HEK293 (cell line): ENCODE results near the gene DOK1.

ENCODE experiments used
- ATF2 ChIP-seq: fragments of 450-650 bp; formaldehyde crosslinking; IDR thresholded peaks from 2 replicates; pipeline ENCODE4 v1.5.1; 2016; ENCODE audit warnings: missing biosample characterization, missing genetic modification characterization, low read depth
- EGR2 ChIP-seq: fragments of 450-650 bp; formaldehyde crosslinking; IDR thresholded peaks from 2 replicates; pipeline ENCODE4 v1.5.1; 2016; ENCODE audit warnings: low read depth, missing biosample characterization, missing genetic modification characterization
- GFI1B ChIP-seq: fragments of 450-650 bp; formaldehyde crosslinking; IDR thresholded peaks from 2 replicates; pipeline ENCODE4 v1.5.1; 2016; ENCODE audit warnings: missing biosample characterization, missing genetic modification characterization
- HOXD13 ChIP-seq: sonication (generic); formaldehyde crosslinking; IDR thresholded peaks from 2 replicates; pipeline ENCODE4 v1.8.0; 2022; ENCODE audit warnings: missing genetic modification reagents, borderline replicate concordance
- KLF10 ChIP-seq: fragments of 450-650 bp; IDR thresholded peaks from 2 replicates; pipeline ENCODE4 v1.5.1; 2018; ENCODE audit warnings: missing biosample characterization, mild to moderate bottlenecking, missing genetic modification characterization
- KLF7 ChIP-seq: fragments of 450-650 bp; formaldehyde crosslinking; IDR thresholded peaks from 2 replicates; pipeline ENCODE4 v1.5.1; 2016; ENCODE audit warnings: missing biosample characterization, missing genetic modification characterization, borderline replicate concordance
- KLF8 ChIP-seq: fragments of 450-650 bp; formaldehyde crosslinking; IDR thresholded peaks from 2 replicates; pipeline ENCODE4 v1.5.1; 2016; ENCODE audit warnings: missing biosample characterization, missing genetic modification characterization
- REST ChIP-seq: fragments of 450-650 bp; formaldehyde crosslinking; IDR thresholded peaks from 2 replicates; pipeline ENCODE4 v1.5.1; 2016; ENCODE audit warnings: missing biosample characterization, missing genetic modification characterization
- YY1 ChIP-seq: fragments of 450-650 bp; formaldehyde crosslinking; IDR thresholded peaks from 2 replicates; pipeline ENCODE4 v1.5.1; 2018; ENCODE audit warnings: missing biosample characterization, missing genetic modification characterization
- ZBTB1 ChIP-seq: fragments of 450-650 bp; formaldehyde crosslinking; IDR thresholded peaks from 2 replicates; pipeline ENCODE4 v1.5.1; 2016; ENCODE audit warnings: missing biosample characterization, missing genetic modification characterization
- ZBTB20 ChIP-seq: fragments of 450-650 bp; formaldehyde crosslinking; IDR thresholded peaks from 2 replicates; pipeline ENCODE4 v1.5.1; 2016; ENCODE audit warnings: missing biosample characterization, missing genetic modification characterization
- ZBTB6 ChIP-seq: fragments of 450-650 bp; formaldehyde crosslinking; IDR thresholded peaks from 2 replicates; pipeline ENCODE4 v1.5.1; 2017; ENCODE audit warnings: missing biosample characterization, missing genetic modification characterization
- ZFHX2 ChIP-seq: fragments of 450-650 bp; formaldehyde crosslinking; conservative IDR thresholded peaks from 2 replicates; pipeline ENCODE4 v1.5.1; 2016; ENCODE audit warnings: missing biosample characterization, missing genetic modification characterization
- ZFP37 ChIP-seq: fragments of 450-650 bp; formaldehyde crosslinking; IDR thresholded peaks from 2 replicates; pipeline ENCODE4 v1.5.1; 2016; ENCODE audit warnings: missing biosample characterization, missing genetic modification characterization
- ZNF148 ChIP-seq: fragments of 450-650 bp; formaldehyde crosslinking; IDR thresholded peaks from 2 replicates; pipeline ENCODE4 v1.5.0; 2017; ENCODE audit warnings: missing biosample characterization, missing genetic modification characterization, borderline replicate concordance
- ZNF202 ChIP-seq: fragments of 450-650 bp; formaldehyde crosslinking; IDR thresholded peaks from 2 replicates; pipeline ENCODE4 v1.5.1; 2016; ENCODE audit warnings: missing biosample characterization, missing genetic modification characterization, borderline replicate concordance
- ZNF248 ChIP-seq: fragments of 450-650 bp; formaldehyde crosslinking; IDR thresholded peaks from 2 replicates; pipeline ENCODE4 v1.5.1; 2017; ENCODE audit warnings: missing biosample characterization, missing genetic modification characterization
- ZNF335 ChIP-seq: fragments of 450-650 bp; formaldehyde crosslinking; conservative IDR thresholded peaks from 2 replicates; pipeline ENCODE4 v1.5.1; 2016; ENCODE audit warnings: missing biosample characterization, missing genetic modification characterization
- ZNF394 ChIP-seq: fragments of 450-650 bp; formaldehyde crosslinking; IDR thresholded peaks from 2 replicates; pipeline ENCODE4 v1.5.1; 2016; ENCODE audit warnings: missing biosample characterization, missing genetic modification characterization, mild to moderate bottlenecking, moderate library complexity, borderline replicate concordance
- ZNF48 ChIP-seq: fragments of 450-650 bp; formaldehyde crosslinking; IDR thresholded peaks from 2 replicates; pipeline ENCODE4 v1.5.1; 2016; ENCODE audit warnings: missing biosample characterization, missing genetic modification characterization
- ZNF529 ChIP-seq: fragments of 450-650 bp; formaldehyde crosslinking; IDR thresholded peaks from 2 replicates; pipeline ENCODE4 v1.5.1; 2017; ENCODE audit warnings: missing genetic modification characterization, missing biosample characterization; ENCODE audit not compliant: insufficient replicate concordance
- ZNF571 ChIP-seq: fragments of 450-650 bp; formaldehyde crosslinking; IDR thresholded peaks from 2 replicates; pipeline ENCODE4 v1.5.0; 2017; ENCODE audit warnings: missing biosample characterization, missing genetic modification characterization
- ZNF585B ChIP-seq: fragments of 450-650 bp; formaldehyde crosslinking; IDR thresholded peaks from 2 replicates; pipeline ENCODE4 v1.5.1; 2016; ENCODE audit warnings: missing biosample characterization, missing genetic modification characterization
- ZNF600 ChIP-seq: fragments of 450-650 bp; formaldehyde crosslinking; IDR thresholded peaks from 2 replicates; pipeline ENCODE4 v1.5.1; 2016; ENCODE audit warnings: missing biosample characterization, missing genetic modification characterization
- ZNF621 ChIP-seq: fragments of 450-650 bp; formaldehyde crosslinking; IDR thresholded peaks from 2 replicates; pipeline ENCODE4 v1.5.1; 2017; ENCODE audit warnings: missing biosample characterization, missing genetic modification characterization
- ZNF645 ChIP-seq: fragments of 450-650 bp; formaldehyde crosslinking; IDR thresholded peaks from 2 replicates; pipeline ENCODE4; 2016; ENCODE audit warnings: missing biosample characterization, missing genetic modification characterization
- ZNF658 ChIP-seq: fragments of 450-650 bp; formaldehyde crosslinking; IDR thresholded peaks from 2 replicates; pipeline ENCODE4; 2016; ENCODE audit warnings: missing biosample characterization, missing genetic modification characterization
- ZNF664 ChIP-seq: fragments of 450-650 bp; formaldehyde crosslinking; IDR thresholded peaks from 2 replicates; pipeline ENCODE4 v1.5.1; 2016; ENCODE audit warnings: missing biosample characterization, missing genetic modification characterization
- ZNF747 ChIP-seq: fragments of 450-650 bp; formaldehyde crosslinking; IDR thresholded peaks from 2 replicates; pipeline ENCODE4 v1.5.1; 2016; ENCODE audit warnings: missing biosample characterization, missing genetic modification characterization
- ZNF777 ChIP-seq: fragments of 450-650 bp; formaldehyde crosslinking; IDR thresholded peaks from 2 replicates; pipeline ENCODE4 v1.5.1; 2017; ENCODE audit warnings: missing biosample characterization, missing genetic modification characterization, borderline replicate concordance

DOK1 gene

GRCh38 chr2:74553892-74554819, at the start of gene DOK1, which contains the start of gene LOXL3 (continued):
- TF ChIP-seq ZNF148 (tag by site-specific recombination) (no peak), ZNF202 (no peak), ZBTB20 (tag by site-specific recombination) (peak; percentile 90), KLF7 (tag by site-specific recombination) (peak; percentile 62; the same call in 1 of the 2 replicates), ZNF48 (tag by site-specific recombination) (no peak), ZNF621 (tag by site-specific recombination) (no peak), ZNF645 (tag by site-specific recombination) (no peak), ZNF335 (tag by site-specific recombination) (peak; percentile 73), ZNF658 (tag by site-specific recombination) (no peak), HOXD13 (CRISPR knock-in tag) (no peak), ATF2 (tag by site-specific recombination) (peak; percentile 99), GFI1B (tag by site-specific recombination) (no peak), ZNF529 (tag by site-specific recombination) (no peak), KLF8 (tag by site-specific recombination) (no peak; the same call in 1 of the 2 replicates), ZNF394 (tag by site-specific recombination) (no peak), EGR2 (tag by site-specific recombination) (peak; percentile 75), REST (tag by site-specific recombination) (no peak), ZNF777 (no peak), ZNF571 (no peak), ZBTB1 (no peak), ZNF664 (tag by site-specific recombination) (no peak), YY1 (tag by site-specific recombination) (no peak), KLF10 (tag by site-specific recombination) (peak; percentile 55; the same call in 1 of the 2 replicates), ZNF585B (tag by site-specific recombination) (no peak), ZBTB6 (no peak), ZNF747 (tag by site-specific recombination) (no peak), ZNF248 (no peak), ZFP37 (tag by site-specific recombination) (no peak), ZFHX2 (tag by site-specific recombination) (peak; percentile 90), ZNF600 (0 out of 2 replicates have a peak, but pooled peaks have one; percentile 19)
